GM18861 (cell line): ENCODE measurements around the gene PDCD11.
A peak's percentile ranks its signal among the peaks of the same experiment; 100 is the strongest.
"Not testable (repeated sequence)": the region's sequence is repeated elsewhere in the genome, so short reads cannot be mapped to it uniquely, and the experiment has no call there.

ENCODE experiments used
- ATAC-seq: cut with Tn5 transposase; IDR thresholded peaks from one replicate; pipeline ENCODE4 v1.9.1; 2021; ENCODE audit not compliant: unreplicated experiment

PDCD11 gene

DNA sequence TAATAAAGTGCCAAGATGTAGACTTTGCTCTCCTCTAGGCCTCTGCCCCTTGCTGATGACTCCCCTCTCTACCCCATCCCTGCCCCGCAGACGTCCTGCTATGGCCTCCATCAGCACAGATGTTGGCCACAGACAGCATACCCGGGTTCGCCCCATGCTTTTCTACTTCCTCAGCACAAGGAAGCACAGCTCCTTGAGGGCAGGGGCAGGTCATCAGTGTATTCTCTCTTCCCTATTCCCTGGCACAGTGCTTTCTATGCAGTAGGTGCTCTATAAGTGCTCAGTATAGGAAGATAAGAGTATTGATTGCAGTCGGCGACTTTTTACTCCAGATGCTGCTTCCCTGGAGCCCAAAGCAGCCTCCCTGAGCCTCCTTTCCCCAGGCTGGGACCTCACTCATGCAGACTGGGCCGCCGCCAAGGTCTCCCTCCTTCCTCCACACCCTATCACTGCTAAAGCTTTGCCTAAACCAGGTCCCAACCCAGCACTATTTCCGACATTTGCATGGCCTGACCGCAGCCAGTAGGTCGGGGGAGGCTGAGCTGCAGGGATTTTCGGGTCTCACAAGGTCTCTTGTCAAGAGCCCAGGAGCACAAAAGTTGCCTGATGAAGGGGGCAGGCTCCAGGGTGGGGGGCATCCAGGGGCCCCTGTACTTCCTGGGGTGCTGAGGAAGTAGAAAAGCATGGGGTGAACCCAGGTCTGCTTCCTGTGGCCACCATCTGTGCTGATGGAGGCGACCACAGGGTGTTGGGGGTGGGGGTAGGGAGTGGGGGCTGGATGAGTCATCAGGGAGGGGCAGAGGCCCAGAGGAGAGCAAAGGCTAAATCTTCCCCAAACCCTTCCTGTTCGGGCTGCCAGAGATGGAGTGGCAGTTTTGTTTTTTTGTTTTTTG, 74.6 kb downstream of the PDCD11 start:
- peak; percentile 53 for ATAC-seq

DNA sequence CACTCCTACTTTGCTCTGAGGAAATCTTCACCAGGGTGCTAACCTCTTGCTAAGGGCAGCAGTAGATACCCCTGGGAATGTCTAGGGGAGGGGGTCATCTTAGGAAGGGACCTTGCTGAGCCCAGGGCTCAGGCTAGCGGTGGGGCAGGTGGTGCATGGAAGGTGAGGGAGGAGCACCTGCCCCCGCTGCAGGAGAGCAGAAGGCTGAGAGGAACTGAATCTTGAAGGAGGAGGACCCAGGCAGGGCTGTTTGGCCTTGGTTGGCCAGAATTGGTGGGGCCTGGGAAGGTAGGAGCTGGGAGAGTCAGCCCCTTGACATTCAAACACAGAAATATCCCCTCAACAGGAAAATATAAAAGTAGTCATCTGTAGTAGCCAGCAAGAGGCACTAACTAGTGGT, 75.6 kb downstream of the PDCD11 start:
- ATAC-seq: no peak

GRCh38 chr10:103473261-103473671, 76.8 kb downstream of the PDCD11 start:
- no peak for ATAC-seq

DNA sequence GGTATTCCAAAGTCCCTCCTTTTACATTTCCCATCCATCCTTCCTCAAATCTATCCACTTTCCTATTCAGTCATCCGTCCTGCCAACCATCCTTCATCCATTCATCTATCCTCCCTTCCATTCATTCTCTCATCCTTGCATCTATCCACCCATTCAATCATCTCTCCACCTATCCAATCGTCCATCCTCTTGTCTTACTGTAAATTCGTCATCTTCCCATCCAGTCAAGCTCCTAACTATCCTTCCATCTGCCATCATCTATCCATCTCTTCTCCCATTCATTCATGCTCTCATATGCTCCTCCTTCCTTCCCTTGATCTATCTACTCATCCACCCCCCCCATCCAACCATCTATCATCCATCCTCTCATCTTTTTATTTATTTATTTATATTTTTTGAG, 77.7 kb downstream of the PDCD11 start:
- no peak for ATAC-seq

GRCh38 chr10:103475437-103475836, 79.0 kb downstream of the PDCD11 start:
- ATAC-seq: no peak

GRCh38 chr10:103476046-103476768, 79.8 kb downstream of the PDCD11 start:
- ATAC-seq: peak; percentile 45

DNA sequence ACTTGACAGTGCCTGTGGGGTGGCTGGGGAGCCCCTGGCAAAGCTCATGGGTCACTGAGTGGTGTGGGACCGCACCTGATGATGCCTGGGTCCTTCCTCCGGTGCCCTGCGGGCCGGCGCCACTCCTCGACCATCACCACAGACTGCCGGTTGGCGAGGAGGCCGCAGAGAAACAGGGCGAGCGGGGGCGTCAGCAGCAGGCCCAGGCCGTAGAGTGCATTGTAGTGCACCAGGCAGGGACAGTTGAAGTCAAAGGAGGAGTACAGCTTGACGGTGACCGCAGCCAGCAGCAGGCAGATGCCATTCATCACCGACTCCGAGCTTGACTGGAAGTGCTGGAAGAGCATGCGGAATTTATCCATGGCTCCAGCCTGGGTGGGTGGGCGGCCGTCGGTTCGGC, 82.2 kb downstream of the PDCD11 start:
- no peak for ATAC-seq

GRCh38 chr10:103479135-103479534, 82.7 kb downstream of the PDCD11 start, which contains the start of gene CALHM3:
Gene CALHM3, minus strand, starts transcription at chr10:103479240. Its CDS starts 208 bp downstream, at chr10:103479032.
- no peak for ATAC-seq

DNA sequence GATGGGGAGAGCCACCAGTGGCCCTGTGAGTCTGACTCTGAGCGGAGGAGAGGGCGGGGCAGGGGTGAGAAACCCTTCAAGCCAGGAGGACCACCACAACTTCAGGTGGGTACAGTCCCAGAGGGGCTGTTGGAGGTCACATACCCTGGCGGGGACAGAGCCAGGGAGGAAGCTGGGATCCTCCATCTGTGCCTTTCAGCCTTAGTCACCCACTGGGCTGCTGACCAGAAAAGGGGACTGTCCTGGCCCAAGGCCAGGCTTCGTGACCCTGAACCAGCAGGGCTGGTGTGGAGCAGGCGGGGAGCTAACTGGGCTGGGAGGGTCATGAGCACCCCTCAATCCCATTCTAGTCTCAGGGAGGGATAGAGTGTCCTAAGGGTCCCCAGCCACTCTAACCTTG, 84.1 kb downstream of the PDCD11 start:
- ATAC-seq: no peak

GRCh38 chr10:103481974-103482531, 85.6 kb downstream of the PDCD11 start:
- ATAC-seq: peak; percentile 61

DNA sequence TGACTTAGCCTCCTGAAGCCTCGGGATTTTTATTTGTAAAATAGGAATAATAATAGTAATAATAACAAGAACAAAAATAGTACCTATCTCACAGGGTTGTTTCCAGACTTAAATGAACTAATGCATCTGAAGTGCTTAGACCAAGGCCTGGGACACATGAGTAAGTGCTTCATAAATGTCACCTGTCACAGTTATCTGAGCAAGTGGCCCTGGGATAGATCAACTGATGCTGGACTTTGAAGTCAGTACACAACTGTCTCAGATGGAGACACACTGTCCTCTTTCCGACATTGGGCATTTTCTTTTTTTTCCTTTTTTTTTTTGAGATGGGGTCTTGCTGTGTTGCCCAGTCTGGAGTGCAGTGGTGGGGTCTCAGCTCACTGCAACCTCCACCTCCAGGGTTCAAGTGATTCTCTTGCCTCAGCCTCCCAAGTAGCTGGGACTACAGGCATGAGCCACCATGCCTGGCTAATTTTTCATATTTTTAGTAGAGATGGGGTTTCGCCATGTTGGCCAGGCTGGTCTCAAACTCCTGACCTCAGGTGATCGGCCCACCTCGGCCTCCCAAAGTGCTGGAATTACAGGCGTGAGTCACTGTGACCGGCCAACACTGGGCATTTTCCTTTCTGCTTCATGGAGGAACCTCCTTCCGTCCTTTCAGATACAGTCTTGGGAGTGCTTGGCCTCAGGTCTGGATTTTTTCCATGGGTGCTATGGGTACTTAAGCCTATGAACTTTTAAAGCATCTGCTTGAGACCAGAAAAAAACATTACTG, 90.4 kb downstream of the PDCD11 start:
- ATAC-seq: not testable (repeated sequence)

- no peak for ATAC-seq
These were observed 90.9 kb downstream of the PDCD11 start for GRCh38 chr10:103487410-103487708.

DNA sequence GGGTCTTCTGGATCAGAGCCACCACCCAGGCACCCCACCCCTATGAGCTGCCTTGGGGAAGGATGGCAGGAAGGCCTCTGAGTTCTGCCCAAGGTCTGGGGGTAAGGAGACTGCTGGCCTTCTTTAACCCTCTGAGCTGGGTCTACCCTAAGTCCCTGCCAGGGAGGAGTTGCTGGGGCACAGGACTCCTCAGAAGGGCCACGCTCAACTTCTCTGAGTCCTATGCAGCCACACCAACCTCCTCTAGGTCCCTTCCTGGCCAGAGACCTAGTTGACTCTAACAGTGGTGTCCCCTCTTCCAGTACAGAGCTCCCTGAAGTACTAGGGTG, 94.5 kb downstream of the PDCD11 start:
- no peak for ATAC-seq

DNA sequence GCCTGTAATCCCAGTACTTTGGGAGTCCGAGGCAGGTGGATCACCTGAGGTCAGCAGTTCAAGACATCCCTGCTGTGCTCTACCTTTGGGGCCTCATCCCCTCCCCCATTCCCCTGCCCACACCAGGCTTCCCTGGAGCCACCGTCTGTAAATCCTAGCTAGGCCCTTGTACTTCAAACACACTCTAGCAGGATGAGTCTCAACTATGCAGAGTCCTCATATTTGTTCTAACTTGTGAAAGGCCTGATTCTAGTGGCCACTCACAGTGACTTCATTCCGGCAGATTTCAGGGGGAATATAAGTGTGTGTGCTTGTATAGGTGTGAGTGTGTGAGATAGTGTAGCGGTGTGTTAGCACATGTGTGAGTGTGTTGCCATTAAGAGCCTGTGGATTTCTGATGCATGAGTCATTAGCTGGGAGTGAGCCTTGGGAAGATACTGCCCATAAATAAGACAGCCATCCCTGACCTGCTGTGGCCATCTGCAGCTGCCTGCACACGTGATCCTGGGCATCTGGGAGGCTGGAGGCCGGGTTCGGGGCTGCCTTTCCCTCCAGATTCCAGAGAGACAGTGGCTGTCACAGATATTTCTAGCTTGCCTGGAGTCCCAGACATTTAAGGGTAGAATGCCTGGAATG, 95.4 kb downstream of the PDCD11 start:
- ATAC-seq: no peak

DNA sequence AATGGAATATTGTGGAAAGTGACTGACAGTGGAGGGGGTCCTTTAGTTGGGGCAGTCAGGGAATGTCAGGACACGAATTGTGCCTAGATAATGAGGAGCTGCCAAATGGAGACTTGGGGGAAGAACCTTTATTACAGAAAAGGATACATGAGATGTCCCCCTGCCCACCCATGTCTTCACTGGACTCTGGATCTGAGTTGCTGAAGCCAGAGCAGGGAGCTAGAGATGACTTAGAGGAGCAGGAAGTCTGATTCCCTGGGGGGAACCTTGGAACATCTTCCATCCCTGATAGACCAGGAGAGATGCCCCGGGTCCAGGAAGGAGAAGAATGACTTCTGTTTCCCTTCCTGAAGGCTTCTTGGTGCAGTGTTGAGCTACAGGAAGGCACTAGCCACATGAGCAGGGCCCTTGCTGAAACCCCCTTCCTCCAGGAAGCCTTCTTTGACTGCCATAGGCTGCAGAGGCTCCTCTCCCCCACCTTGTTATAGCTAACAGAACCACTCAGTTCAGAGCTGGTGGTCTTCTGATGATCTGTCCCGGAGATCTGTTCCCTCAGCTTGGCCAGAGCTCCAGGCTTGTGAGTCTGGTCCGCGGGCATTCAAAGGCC, 96.3 kb downstream of the PDCD11 start:
- no peak for ATAC-seq

DNA sequence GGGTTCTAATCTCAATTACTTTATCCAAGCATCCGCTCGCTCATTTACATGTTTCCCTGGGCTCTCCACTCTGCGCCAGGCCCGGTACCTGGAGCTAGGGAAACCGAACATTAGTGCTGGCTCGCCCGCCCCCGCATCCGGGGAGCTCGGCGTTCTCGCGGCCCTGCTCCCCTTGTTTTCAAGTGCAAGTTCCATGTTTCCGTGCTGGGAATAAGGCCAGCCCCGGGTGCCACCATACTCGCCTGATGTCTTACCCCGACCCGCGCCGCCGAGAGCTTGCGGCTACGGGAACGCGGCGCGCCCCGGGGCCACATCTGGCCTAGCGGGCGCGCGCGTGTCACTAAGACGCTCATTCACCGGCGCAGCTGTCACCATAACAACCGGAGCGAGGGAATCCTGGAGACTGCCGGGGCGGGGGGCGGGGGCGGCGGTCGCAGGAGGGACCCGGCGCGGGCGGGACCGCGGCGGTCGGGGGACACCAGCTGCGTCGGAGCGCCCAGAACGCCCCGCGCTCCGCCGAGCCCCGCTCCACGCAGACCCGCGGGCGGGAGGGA, 97.0 kb downstream of the PDCD11 start, which contains the start of gene NEURL1:
Gene NEURL1, plus strand, starts transcription at position 344 of the 554 bp plus-strand sequence. CDS start 683 bp downstream, outside the sequence.
- no peak for ATAC-seq

DNA sequence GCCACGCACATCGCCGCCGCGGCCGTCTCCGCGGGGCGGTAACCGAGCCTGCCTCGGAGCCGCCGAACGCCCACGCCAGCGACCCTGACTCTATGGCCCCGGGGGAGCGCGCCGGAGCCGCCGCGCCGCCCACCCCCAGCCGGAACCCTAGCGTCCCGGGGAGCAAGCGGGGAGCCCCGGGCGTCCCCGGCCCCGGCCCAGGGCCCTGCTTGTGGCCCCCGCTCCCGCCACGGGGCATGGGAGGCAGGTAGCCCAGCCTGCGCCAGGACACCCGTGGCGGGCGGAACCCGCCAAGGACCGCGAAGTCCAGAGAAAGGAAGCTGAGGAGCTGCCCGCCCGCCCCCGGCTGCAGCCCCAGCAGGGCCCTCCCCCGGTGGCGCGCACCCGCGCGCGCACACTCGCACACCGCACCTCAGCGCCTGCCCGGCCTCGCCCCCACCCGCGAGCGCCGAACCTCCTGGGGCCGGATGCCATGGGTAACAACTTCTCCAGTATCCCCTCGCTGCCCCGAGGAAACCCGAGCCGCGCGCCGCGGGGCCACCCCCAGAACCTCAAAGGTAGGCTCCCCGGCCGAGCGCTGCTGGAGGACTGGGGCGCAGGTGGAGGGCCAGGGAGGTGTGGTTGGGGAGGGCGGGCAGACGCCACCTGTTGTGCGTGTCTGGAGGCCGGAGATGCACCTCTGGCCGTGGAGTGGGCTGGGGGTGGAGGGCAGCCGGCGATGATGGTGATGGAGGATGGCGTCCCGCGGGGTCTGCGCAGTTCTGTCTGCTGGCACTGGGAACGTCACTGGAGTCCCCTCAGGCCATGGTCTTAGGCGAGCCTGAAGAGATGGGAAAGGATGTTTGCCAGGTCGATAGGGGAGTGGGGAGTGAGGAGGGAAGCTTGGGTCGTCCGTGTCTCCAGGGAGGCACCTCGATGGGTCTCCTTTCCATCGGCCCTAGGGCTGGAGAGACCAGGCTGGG, 97.8 kb downstream of the PDCD11 start:
- no peak for ATAC-seq

DNA sequence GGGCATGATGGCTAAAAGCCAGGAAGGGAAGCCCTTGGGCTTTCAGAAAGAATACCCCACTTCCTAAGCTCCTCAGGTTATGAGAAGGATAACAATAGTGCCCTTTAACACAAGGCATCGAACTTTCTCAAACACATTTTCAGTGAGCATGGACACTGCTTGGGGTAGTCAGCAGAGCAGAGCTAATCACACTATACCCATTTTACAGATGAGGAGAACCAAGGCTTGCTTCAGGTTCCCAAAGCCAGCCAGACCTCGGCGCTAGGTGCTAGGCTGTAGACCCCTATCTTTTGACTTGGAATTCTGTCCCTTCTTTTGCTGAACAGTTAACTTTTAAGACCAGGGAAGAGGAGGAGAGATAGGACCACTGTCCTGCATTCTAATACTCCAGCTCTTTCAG, 98.9 kb downstream of the PDCD11 start:
- ATAC-seq: no peak
